GDM1 (cell line): ENCODE data around the gene RPL11.
"Not testable (repeated sequence)": the region's sequence is repeated elsewhere in the genome, so short reads cannot be mapped to it uniquely, and the experiment has no call there.

Experiments used
- DNase-seq: peaks from one replicate; lab custom pipeline; 2025; lab: John Stamatoyannopoulos, UW

RPL11 gene

GRCh38 chr1:23691499-23692307, at the start of gene RPL11:
Gene RPL11, plus strand, starts transcription at chr1:23691806. Its CDS starts 18 bp downstream, at chr1:23691824.
- peak; percentile 87 for DNase-seq

DNA sequence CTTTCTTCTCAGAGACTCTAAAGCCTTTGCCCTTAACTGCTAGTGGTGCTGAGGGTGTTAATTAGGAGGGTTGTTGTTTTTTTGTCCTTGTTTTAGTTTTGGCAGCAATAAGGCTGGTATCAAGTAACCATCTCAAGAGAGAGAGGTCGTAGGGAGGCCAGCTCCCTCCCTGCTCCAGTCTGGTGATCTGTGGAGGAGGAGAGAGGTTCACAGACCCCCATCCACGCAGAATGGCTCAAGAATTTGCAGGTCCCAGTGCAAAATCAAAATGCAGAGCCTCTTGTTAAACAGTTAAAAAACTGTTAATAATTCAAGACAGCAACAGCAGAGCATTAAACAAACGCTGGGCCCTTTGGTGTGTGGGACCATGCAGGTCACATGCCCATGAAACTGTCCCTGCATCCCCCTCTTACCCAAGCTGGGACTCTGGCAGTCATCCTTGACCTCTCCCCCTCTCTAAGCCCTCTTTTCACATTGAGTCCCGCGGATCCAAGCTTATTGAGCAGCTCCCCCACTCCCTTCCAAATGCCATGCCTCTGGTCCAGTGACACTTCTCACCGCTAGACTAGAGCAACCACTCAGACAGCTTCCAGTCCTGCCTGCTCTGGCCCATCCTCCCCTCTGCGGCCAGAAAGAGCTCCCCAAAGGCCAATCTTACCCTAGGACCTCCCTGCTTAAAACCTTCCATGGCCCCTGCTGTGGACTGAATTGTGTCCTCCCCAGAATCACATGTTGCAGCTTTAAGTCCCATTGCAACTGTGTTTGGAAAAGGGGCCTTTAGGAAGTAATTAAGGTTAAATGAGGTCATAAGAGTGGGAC, 47.7 kb upstream of the RPL11 start:
- DNase-seq = no peak

DNA sequence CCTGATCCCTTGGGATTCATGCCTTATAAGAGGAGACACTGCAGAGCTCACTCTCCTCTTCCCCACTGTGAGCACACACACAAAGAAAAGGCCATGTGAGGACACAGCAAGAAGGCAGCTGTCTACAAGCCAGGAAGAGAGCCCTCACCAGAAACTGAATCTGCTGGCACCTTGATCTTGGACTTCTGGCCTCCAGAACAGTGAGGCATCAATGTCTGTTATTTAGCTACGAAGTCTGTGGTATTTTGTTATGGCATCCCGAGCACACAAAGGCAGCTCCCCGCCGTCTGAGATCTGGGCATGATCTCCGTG, 47.1 kb upstream of the RPL11 start:
- DNase-seq = no peak

- DNase-seq = no peak
Measured at GRCh38 chr1:23645338-23645737, 46.3 kb upstream of the RPL11 start.

GRCh38 chr1:23646091-23646490, 45.5 kb upstream of the RPL11 start:
- no peak for DNase-seq

GRCh38 chr1:23646541-23646940, 45.1 kb upstream of the RPL11 start:
- no peak for DNase-seq

- DNase-seq = no peak
Measured at GRCh38 chr1:23648576-23648975, 43.0 kb upstream of the RPL11 start.

DNA sequence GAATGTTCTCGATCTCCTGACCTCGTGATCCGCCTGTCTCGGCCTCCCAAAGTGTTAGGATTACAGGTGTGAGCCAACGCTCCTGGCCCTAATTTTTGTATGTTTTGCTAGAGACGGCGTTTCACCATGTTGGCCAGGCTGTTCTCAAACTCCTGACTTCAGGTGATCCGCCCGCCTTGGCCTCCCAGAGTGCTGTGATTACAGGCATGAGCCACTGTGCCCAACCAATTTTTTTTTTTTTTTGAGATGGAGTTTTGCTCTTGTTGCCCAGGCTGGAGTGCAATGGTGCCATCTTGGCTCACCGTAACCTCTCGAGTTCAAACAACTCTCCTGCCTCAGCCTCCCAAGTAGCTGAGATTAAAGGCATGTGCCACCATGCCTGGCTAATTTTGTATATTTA, 42.4 kb upstream of the RPL11 start:
- DNase-seq = not testable (repeated sequence)

DNA sequence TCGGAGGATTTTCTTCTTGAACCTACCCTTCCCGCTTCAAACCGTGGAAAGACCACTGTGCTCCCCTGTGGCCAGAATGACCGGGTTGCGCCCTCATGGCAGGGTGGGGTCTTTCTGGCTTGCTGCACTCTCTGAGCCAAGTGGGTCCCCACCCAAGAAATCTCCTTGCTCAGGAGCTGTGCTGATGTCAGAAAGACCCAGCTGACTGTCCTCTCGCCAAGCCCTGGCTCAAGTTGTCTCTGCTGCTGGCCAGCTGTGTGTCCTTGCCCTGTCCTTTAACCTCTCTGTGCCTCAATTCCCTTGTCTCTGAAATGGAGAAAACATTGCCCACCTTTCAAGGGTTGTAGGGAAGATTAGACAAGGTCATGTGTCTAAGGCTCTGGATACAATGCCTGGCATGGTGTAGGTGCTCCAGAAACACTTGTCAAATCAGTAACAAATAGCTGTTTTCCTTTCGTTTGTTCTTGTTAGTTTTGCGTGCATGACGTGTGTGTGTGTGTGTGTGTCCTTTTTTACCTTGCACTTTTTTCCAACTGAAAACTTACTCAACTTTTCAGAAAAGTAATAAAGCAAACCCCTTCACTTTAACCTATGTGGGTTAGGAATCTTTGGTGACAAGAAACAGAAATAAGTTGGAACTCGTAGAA, 41.1 kb upstream of the RPL11 start:
- DNase-seq = no peak

- DNase-seq = no peak
Measured at GRCh38 chr1:23651069-23651808, 40.4 kb upstream of the RPL11 start.

DNA sequence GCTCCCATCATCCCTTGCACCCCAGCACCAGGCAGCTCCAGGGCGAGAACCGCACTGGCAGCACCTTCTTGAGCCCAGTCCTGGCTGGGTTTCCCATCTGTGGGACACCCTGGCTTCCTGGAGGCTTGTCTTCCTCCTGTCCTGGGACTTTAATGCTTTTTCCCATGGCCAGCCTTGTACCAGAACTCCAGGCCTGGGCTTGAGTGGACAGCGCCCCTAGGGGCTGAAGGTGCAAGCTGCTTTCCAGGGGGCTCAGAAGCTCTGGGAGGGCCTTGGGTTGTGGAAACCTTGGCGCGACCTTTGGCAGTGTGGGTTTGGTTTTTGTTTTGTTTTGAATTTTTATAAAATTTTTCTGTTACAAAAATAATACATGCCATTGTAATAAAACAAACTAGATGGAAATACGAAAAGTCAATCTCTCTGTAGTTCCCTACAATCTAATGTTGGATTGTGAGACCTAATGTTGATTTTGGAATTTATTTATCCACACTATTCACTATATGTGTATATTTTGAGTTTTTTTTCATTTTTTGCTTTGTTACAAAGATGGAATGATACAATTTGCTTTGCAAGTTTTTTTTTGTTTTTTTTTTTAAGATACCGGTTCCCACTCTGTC, 33.8 kb upstream of the RPL11 start:
- DNase-seq = peak; percentile 25

- no peak for DNase-seq
Measured at GRCh38 chr1:23660671-23661070, 30.9 kb upstream of the RPL11 start.

DNA sequence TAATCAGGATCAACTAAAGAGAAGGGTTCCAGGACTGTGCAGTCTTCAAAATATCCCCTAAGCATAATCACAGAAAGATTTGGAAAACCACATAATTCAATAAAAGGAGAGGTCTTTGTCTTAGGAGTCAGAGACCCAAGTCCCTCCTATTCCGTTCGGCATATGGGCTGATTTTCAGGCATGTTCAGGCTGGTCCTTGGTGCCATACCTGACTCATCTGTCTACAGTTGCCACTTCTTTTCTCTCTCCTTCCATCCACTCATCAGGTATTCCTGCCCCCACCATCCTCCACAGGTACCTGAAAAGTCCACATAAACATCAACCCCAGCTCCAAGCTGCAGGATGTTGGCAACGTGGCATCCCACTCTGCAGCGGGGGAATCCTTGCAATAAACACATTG, 29.7 kb upstream of the RPL11 start:
- DNase-seq = no peak

- no peak for DNase-seq
Measured at GRCh38 chr1:23664837-23665795, 26.5 kb upstream of the RPL11 start.

- no peak for DNase-seq
Measured at GRCh38 chr1:23667411-23667810, 24.2 kb upstream of the RPL11 start.

DNA sequence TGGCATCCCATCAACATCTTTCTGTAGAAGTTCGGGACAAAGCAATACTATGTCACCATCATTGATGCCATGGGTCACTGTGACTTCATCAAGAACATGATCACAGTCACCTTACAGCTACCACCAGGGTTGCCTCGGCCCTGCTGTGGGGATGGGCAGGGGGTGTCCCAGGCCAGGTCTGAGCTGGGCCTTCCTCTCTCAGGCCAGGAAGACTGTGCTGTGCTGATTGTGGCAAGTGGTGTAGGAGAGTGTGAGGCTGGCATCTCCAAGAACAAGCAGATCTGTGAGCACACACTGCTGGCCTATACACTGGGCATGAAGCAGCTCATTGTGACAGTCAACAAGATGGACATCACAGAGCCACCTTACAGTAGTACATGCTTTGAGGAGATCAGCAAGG, 20.9 kb upstream of the RPL11 start:
- no peak for DNase-seq

DNA sequence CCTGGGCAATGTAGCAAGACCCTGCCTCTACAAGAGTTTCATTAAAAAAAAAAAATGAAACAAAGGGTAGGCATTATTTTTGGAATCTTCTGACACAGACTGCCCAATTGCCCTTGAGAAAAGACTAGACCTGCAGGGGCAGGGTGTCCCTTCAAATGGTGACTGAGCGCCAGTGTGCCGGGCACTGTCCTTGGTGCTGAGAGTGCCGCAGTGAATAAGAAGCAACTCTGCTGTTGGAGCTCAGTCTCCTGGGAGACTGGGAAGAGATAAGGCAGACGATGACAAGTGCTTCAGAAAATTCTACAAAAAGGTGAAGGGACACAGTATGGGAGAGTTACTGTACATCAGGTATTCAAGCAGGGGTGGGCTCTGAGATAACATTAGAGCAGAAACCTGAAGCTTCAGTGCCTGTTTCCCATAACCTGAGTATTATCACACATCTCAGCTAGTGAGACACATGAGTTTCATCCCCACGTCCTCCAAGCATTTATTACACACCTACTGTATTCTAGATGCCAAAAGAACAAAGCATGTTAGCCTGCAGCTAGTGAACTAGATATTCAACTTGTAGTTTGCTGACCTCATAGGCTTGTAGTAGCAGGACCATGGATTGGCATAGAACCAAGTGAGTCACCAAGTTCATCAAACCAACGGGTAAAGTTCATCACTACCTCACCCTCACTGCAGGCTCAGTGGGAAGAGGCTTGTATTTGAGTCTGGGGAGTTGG, 18.4 kb upstream of the RPL11 start:
- DNase-seq = no peak

DNA sequence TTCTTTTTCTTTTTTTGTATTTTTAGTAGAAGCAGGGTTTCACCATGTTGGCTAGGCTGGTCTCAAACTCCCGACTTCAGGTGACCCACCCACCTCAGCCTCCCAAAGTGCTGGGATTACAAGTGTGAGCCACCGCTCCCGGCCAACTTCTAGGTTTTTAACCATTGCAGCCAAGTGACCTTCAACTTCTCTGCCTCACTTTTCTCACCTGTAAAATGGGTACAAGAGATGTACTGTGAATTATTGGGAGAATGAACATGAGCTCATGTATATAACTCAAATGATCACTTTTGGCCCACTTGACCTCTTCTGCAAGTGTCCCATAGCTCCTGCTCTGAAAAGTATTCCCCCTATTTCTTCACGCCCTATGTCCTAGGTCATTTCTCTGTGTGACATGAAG, 11.8 kb upstream of the RPL11 start:
- no peak for DNase-seq

- DNase-seq = no peak
Measured at GRCh38 chr1:23682946-23683345, 8.7 kb upstream of the RPL11 start.

GRCh38 chr1:23684415-23684814, 7.2 kb upstream of the RPL11 start:
- DNase-seq = no peak
